ENCODE measurements around the gene SCIN.

- no peak for TF ChIP-seq POLR2A (IDR thresholded peaks at IDR 0.05; ENCODE audit: low read depth, low read length)
- TF ChIP-seq TAF1 (IDR thresholded peaks at IDR 0.05; ENCODE audit: low read depth, low read length), result no peak
- no peak for TF ChIP-seq POLR2AphosphoS5 (IDR thresholded peaks at IDR 0.05; ENCODE audit: low read depth, low read length)
These were observed 8.6 kb downstream of the SCIN start for GRCh38 chr7:12578930-12579640.

Data from GM12891 (cell line).